ENCODE results near the gene DDO.

The DDO gene

GRCh38 chr6:110419028-110419739, 3.8 kb upstream of the DDO start:
- TF ChIP-seq USF1 (IDR thresholded peaks at IDR 0.05) (no peak), TAF1 (IDR thresholded peaks at IDR 0.05; ENCODE audit: low read depth) (no peak), RAD21 (IDR thresholded peaks at IDR 0.05; ENCODE audit: low read depth) (no peak), CEBPB (IDR thresholded peaks at IDR 0.05) (no peak), TEAD4 (IDR thresholded peaks at IDR 0.05) (no peak), YY1 (IDR thresholded peaks at IDR 0.05; ENCODE audit: low read depth) (no peak), ZBTB7A (IDR thresholded peaks at IDR 0.05; ENCODE audit: low read depth) (no peak), MAX (IDR thresholded peaks at IDR 0.05) (no peak), NFIC (IDR thresholded peaks at IDR 0.05) (no peak), EP300 (IDR thresholded peaks at IDR 0.05; ENCODE audit: borderline replicate concordance) (no peak), EGR1 (IDR thresholded peaks at IDR 0.05) (no peak), FOXM1 (IDR thresholded peaks at IDR 0.05; ENCODE audit: borderline replicate concordance, low read depth) (no peak), TCF12 (IDR thresholded peaks at IDR 0.05; ENCODE audit: low read depth) (no peak), CREB1 (IDR thresholded peaks at IDR 0.05; ENCODE audit: low read depth) (no peak), REST (IDR thresholded peaks at IDR 0.05; ENCODE audit: low read depth) (no peak)

GRCh38 chr6:110418594-110418993, 3.2 kb upstream of the DDO start:
- TF ChIP-seq FOXM1 (IDR thresholded peaks at IDR 0.05; ENCODE audit: borderline replicate concordance, low read depth) (no peak), NFIC (IDR thresholded peaks at IDR 0.05) (no peak), CREB1 (IDR thresholded peaks at IDR 0.05; ENCODE audit: low read depth) (no peak), ZBTB7A (IDR thresholded peaks at IDR 0.05; ENCODE audit: low read depth) (no peak), CEBPB (IDR thresholded peaks at IDR 0.05) (no peak), YY1 (IDR thresholded peaks at IDR 0.05; ENCODE audit: low read depth) (no peak), EP300 (IDR thresholded peaks at IDR 0.05; ENCODE audit: borderline replicate concordance) (no peak), TAF1 (IDR thresholded peaks at IDR 0.05; ENCODE audit: low read depth) (no peak), MAX (IDR thresholded peaks at IDR 0.05) (no peak), USF1 (IDR thresholded peaks at IDR 0.05) (no peak), EGR1 (IDR thresholded peaks at IDR 0.05) (no peak), TCF12 (IDR thresholded peaks at IDR 0.05; ENCODE audit: low read depth) (no peak), TEAD4 (IDR thresholded peaks at IDR 0.05) (no peak), REST (IDR thresholded peaks at IDR 0.05; ENCODE audit: low read depth) (no peak)

GRCh38 chr6:110414669-110415068, 706 bp downstream of the DDO start:
- TF ChIP-seq EP300 (IDR thresholded peaks at IDR 0.05; ENCODE audit: borderline replicate concordance) (no peak), EGR1 (IDR thresholded peaks at IDR 0.05) (no peak), MAX (IDR thresholded peaks at IDR 0.05) (no peak), USF1 (IDR thresholded peaks at IDR 0.05) (no peak), CREB1 (IDR thresholded peaks at IDR 0.05; ENCODE audit: low read depth) (no peak), NFIC (IDR thresholded peaks at IDR 0.05) (no peak), TEAD4 (IDR thresholded peaks at IDR 0.05) (no peak), RAD21 (IDR thresholded peaks at IDR 0.05; ENCODE audit: low read depth) (no peak), ZBTB7A (IDR thresholded peaks at IDR 0.05; ENCODE audit: low read depth) (no peak), REST (IDR thresholded peaks at IDR 0.05; ENCODE audit: low read depth) (no peak), FOXM1 (IDR thresholded peaks at IDR 0.05; ENCODE audit: borderline replicate concordance, low read depth) (no peak), TAF1 (IDR thresholded peaks at IDR 0.05; ENCODE audit: low read depth) (no peak), YY1 (IDR thresholded peaks at IDR 0.05; ENCODE audit: low read depth) (no peak), TCF12 (IDR thresholded peaks at IDR 0.05; ENCODE audit: low read depth) (no peak), CEBPB (IDR thresholded peaks at IDR 0.05) (no peak)
